ENCODE measurements around the gene GPC1. TPM values are rescaled to one million over a fixed set of nuclear protein-coding genes. Genes with fewer than 3 reads are reported as not detected.

GPC1 gene
- total RNA-seq, 4 donors from 2014 or later, result 34.1 to 80.4 (median 53.3) TPM

DNA sequence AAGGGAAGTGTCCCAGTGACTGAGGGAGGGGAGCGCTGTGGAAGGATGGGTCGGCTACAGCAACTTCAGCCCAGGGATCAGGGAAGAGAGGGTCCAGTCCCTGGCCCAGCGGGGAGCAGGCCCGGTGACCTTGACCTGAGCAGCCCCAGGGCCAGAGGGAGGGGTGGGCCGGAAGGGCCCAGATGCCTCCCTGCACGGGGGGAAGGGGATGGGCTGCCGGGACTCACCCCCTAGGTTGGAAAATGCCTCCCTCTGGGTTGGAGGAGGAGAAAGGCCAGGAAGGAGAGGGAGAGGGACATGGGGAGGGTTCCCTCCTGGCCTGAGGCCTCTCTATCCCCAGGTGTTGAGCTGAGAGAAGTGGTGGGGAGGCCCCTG, 19.8 kb downstream of the GPC1 start:
- TF ChIP-seq, protein P1, sequence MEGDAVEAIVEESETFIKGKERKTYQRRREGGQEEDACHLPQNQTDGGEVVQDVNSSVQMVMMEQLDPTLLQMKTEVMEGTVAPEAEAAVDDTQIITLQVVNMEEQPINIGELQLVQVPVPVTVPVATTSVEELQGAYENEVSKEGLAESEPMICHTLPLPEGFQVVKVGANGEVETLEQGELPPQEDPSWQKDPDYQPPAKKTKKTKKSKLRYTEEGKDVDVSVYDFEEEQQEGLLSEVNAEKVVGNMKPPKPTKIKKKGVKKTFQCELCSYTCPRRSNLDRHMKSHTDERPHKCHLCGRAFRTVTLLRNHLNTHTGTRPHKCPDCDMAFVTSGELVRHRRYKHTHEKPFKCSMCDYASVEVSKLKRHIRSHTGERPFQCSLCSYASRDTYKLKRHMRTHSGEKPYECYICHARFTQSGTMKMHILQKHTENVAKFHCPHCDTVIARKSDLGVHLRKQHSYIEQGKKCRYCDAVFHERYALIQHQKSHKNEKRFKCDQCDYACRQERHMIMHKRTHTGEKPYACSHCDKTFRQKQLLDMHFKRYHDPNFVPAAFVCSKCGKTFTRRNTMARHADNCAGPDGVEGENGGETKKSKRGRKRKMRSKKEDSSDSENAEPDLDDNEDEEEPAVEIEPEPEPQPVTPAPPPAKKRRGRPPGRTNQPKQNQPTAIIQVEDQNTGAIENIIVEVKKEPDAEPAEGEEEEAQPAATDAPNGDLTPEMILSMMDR (IDR thresholded peaks at IDR 0.05; ENCODE audit: low read depth), result no peak

DNA sequence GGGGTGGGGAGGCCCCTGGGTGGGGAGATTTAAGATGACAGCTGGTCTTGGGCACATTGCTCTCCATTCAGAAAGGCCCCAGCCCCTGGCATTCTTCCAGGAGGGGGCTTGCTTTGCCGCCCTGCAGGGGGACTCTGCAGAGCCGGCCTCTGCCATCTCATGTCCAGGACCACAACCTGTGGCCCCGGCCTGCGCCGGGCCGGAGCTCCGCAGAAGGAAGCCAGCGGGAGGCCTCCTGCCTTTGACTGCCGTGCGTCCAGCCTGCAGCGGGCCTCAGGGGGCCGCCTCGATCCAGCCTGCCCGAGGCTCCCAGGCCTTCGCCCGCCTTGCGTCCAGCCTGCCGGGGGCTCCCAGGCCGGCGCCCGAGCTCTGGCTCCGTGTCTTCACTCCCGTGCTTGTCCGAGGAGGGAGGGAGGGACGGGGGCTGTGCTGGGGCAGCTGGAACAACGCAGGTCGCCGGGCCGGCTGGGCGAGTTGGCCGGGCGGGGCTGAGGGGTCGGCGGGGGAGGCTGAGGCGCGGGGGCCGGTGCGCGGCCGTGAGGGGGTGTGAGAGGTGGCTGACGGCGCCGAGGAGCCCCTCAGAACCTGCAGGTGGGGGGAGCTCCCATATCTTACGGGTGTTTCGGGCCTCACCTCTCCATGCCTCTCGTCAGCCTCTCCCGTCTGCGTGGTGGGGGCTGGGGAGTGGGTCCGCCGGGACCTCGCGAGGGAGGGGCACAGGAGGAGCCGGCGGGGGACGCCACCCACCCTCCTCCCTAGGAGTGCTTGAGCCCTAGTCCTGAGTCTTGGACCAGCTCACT, 20.4 kb downstream of the GPC1 start:
- TF ChIP-seq, protein P1 (IDR thresholded peaks at IDR 0.05; ENCODE audit: low read depth), result no peak

DNA sequence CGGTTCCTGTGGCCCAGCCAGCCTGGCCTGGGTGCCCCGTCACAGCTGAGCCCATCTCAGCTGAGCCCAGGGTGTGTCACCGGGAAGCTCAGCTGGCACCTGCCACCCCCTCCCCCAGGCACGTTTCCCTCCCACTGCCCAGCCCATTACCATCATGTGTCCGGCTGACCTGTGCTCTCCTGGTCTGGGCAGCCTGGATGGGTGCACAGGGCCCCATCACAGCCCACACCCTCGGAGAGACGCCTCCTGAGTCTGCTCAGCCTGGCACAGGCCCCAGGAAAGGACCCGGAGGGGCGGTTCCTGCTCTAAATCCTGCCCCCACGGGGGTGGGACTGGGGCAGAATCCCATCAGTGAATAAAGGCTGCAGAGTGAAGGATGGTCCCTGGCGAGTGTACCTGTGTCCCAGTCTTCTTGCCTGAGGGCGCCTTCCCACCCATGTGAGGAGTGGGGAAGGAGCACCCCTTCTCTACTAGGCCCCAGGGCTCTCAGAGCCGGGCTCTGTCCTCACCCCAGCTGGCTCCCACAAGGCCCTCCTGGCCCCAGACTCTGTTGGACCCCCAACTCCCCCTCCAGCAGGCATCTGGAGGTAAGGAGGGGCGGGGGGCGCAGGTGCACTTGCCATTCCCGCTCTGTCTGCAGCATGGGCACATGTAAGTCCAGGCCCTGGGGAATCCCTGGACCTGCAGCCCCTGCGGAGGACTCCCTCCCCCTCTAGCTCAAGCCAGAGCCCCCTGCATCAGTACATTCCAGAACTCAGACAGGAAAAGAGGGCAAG, 21.2 kb downstream of the GPC1 start:
- TF ChIP-seq, protein P1 (IDR thresholded peaks at IDR 0.05; ENCODE audit: low read depth), result no peak

DNA sequence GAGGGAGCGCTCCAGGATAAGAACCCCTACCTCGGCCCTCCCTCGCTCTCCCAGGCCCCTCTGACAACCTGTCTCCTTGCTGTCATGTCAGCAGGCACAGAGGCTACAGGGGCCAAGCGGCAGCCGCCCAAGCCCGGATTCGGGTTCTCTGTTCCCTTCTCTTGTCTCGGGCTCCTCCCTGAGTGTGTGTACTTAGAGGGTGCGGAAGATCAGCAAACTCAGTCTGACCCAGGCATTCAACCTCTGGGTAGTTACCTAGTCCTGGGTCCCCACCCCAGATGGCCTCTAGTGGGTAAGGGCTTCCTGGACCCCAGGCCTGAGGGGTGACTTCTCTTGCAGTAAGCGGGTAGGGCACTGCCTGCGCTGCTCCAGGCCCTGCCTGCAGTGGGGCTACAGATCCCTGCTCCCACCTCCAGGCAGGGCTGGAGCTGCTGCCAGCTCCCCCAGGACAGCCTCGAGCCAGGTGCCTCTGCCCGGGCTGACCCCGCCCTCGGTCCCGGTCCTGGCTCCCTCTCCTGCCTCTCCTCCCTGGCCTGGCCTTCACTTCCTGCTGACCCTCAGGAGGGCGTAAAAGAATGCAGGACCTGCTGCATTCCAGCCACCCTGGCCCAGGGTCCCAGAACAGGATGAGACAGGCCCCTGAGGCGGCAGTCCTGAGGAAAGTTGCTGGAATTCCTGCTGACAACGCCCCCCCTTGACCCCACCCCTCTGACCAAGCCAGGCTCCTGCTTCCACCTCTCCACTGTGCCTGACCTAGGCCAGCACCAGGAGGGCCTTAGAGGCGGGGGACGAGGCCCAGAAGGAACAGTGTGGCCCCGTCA, 22.0 kb downstream of the GPC1 start:
- TF ChIP-seq, protein P1 (IDR thresholded peaks at IDR 0.05; ENCODE audit: low read depth), result no peak

DNA sequence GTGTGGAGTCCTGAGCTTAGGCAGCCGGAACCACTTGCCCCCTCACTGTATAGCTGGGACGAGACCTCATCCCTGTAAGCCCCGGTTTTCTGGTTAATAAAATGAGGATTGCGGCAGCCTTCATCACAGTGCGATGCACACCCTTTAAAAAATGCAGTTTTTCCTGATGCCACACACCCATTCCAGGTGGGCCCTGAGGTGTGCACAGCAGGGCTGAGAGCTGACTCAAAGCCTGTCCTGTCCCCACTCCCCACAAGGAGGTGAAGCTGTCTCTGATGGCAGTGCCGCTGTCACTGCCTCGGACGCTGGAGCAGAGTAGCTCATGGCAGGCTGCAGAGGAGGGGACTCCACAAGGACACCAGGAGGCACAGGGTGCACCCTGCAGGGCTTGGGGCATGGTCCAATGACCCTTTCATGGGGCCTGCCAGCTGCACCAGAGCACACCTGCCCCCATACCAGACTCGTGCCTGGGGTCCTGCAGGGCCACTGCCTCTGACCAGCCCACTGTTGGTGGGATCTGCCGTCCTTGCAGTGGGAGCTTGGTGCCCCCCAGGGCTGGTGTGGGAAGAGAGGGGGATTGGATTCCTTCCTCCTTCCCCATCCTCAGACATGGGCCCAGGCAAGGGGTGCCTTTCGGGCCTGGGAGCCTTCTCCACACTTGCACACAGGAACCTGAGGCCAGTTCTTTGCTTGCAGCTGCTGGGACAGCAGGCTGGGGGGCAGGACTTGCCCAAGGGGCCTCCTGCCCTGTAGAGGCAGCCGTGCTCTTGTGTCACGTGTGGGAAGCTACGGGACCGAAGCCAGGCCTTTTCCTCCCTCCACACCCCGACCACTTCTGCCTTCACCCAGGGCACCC, 22.8 kb downstream of the GPC1 start:
- TF ChIP-seq, protein P1 (IDR thresholded peaks at IDR 0.05; ENCODE audit: low read depth), result no peak

DNA sequence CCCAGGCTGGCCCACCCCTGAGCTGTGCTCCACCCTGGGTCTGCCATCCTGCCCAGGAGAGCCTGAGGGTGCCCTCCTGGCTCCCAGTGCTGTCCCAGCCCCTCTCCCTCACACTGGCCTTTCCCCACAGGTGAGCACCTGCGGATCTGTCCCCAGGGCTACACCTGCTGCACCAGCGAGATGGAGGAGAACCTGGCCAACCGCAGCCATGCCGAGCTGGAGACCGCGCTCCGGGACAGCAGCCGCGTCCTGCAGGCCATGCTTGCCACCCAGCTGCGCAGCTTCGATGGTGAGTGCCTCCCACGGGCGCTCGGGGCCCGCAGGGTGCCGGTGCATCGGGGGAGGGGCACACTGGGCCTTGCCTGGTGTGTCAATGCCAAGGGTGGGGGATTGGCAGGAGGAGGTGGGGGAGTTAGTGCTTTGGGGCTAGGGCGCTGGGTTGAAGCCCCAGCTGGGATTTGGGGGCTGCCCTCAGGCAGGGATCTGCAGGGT, 23.5 kb downstream of the GPC1 start:
- TF ChIP-seq, protein P1 (IDR thresholded peaks at IDR 0.05; ENCODE audit: low read depth), result no peak
